ENCODE data around the gene POLR1H.
A peak's percentile ranks its signal among the peaks of the same experiment; 100 is the strongest.
"Not testable (repeated sequence)": the region's sequence is repeated elsewhere in the genome, so short reads cannot be mapped to it uniquely, and the experiment has no call there.

The POLR1H gene, protein sequence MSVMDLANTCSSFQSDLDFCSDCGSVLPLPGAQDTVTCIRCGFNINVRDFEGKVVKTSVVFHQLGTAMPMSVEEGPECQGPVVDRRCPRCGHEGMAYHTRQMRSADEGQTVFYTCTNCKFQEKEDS

DNA sequence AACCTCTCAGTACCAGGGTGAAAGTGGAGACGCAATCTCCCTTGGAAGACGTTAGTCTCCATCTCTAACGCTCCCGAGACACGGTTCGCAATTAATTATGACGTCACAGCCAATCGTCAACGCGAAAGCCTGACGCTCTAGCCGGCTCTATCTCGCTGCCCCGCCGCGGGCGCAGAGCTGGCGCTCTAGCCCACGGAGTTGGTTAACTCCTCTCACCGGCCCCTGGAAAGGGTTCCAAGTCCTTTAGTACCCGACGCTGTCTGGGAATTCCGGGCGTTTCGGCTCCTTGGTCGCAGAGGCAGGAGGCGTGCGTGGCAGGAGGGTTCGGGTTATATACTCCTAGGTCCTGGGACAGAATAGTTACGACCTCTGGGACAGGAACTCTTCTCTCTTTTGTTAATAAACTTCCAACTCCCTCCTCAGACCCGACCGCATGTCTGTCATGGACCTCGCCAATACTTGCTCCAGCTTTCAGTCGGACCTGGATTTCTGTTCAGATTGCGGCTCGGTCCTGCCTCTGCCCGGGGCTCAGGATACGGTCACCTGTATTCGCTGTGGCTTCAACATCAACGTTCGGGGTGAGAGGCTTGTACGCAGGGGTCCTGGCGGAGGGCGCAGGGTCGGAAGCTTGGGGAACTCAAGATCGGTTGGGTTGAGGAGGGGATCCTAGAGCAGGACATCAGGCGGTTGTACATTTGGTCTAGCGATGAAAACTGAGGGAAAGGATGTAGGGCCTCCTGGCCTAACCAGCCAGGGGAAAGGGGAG lies at the start of gene POLR1H:
Gene POLR1H, plus strand, starts transcription at position 174 of the 766 bp plus-strand sequence. Its CDS starts 260 bp downstream, at position 434.
- DNase-seq (ENCODE audit: low read depth) = peak; percentile 83

DNA sequence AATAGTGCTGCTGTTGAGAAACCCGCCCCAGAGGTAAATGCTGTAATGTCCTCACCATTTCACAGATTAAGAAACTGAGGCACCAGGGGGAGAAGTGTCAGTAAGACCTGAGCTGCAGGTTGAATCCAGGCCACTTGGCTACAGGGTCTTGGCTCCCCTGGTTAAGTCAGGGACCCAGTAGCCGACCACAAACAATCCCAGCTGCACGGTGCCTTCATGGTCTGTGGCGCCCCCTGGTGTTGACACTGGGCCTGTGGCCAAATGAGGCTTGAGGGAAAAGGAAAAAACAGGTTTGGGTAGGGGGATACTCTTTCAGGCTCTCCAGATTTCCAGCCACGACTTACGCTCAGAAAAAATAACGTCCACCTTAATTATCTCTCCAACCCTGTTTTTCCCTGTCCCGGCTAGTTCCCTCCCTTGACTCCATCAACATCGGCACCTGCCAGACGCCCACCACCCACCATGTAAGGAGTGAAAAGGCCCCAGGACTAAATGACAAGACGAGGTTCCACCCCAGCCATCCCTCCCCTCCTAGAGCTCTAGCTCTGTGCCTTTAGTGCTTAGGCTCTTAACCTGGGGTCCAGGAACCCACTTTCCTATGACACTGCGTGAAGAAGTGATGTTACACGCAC lies 47.7 kb upstream of the POLR1H start:
- peak; percentile 26 for DNase-seq (ENCODE audit: low read depth)

DNA sequence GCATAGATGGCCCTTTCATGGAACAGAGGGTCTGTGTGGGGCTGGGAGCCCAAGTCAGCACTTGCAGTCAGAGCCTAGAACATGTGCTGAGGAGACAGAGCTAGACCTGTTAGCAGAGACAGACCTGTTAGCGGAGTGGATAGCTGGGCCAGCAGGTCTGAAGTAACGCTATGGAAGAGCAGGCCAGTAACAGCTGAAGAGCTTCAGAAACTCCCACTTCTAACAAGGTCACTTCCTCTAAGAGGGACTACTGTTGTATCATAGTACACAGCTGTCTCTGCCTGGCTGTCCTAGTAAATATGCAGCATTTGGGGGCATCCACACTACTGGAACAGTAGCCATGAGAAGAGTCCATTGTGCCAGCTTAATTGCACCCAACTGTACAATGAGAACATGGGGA lies 41.2 kb upstream of the POLR1H start:
- DNase-seq (ENCODE audit: low read depth) = no peak

DNA sequence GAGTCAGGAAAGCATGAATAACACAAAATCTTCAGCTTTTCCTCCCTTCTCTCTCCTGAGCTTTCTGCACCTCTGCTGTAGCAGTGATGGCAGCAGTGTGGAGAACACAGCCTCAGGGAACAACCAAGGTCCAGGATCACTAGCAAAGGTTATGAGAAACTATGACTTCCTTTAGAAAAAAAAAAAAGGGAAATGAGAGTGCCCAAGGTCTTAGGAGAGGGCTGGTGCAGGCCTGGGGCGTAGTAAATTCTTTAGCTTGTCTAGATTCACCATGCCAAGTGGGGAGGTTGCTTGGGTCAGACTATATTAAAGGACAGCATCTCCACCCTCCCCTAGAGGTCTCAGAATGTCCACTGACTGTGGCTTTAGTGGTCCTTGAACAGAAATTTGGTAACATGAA lies 40.4 kb upstream of the POLR1H start:
- DNase-seq (ENCODE audit: low read depth) = no peak

DNA sequence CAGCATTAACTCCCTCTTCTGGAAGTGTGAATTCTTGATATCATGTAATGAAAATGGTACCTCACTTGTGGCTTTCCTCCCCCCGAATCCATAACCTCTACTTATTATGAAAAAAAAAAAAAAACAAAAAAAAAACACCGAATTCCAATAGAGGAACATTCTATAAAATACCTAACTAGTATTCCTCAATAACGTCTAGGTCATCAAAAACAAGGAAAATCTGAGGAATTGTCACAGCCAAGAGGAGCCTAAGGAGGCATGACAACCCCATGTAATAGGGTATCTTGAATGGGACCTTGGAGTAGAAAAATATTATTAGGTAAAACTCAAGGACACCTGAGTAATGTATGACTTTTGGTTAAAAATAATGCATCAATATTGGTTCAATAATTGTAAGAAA lies 38.9 kb upstream of the POLR1H start:
- DNase-seq (ENCODE audit: low read depth) = no peak

DNA sequence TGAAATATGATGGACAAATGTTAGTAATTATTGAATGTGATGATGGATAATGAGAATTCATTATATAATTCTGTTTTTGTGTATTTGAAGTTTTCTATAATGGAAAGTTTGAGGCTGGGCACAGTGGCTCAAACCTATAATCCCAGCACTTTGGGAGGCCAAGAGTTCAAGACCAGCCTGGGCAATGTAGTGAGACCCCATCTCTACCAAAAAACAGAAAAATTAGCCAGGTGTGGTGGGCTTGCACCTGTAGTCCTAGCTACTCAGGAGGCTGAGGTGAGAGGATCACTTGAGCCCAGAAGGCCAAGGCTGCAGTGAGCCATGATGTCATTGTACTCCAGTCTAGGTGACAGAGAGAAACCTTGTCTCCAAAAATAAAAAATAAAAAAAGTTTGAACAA lies 38.4 kb upstream of the POLR1H start:
- not testable (repeated sequence) for DNase-seq (ENCODE audit: low read depth)

DNA sequence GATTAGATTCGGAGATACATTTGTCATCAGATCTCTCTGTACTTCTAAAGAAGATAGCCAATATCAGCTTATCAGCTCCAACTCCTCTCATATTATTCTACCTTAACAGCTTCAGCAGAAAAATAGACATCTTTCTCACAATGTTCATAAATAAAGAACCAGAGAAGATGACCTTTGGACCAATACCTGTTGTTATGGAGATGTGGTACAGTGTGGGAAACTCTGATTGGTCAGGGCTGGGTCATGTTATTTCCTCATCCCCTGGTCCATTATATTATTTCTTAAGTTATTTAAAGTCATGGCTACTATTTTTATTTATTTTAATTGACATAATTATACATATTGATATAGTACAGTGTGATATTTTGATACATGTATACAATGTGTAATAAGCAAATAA lies 35.9 kb upstream of the POLR1H start:
- no peak for DNase-seq (ENCODE audit: low read depth)

DNA sequence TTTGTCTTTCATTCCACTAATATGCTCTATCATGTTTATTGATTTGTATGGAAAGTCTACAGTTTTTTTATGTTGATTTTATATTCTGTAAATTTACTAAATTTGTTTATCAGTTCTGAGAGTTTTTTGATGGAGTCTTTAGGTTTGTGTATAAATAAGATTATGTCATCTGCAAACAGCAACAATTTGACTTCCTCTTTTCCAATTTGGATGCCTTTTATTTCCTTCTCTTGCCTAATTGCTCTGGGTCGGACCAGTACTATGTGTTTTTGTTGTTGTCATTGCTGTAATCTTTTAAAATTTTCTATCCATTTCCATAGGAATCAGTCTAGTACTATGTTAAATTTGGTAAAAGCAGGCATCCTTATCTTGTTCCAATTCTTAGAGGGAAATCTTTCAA lies 31.5 kb upstream of the POLR1H start:
- DNase-seq (ENCODE audit: low read depth) = no peak

DNA sequence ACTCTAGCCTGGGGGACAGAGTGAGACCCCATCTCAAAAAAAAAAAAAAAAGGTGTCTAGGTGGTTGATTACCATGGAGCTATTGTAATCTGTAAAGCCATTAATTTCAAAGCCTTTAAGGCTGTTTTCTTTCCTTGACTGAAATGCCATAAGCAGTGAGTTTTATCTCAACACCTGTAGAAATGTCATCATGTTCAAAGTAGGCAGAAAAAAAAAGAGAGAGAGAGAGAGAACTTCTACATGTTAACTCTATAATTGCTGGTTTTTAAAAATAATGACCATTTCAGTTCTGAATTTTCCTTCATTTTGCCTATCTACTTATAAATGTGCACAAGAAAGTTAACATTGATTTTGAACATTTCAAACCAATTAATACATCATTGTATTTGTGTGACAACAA lies 29.7 kb upstream of the POLR1H start:
- DNase-seq (ENCODE audit: low read depth) = no peak

DNA sequence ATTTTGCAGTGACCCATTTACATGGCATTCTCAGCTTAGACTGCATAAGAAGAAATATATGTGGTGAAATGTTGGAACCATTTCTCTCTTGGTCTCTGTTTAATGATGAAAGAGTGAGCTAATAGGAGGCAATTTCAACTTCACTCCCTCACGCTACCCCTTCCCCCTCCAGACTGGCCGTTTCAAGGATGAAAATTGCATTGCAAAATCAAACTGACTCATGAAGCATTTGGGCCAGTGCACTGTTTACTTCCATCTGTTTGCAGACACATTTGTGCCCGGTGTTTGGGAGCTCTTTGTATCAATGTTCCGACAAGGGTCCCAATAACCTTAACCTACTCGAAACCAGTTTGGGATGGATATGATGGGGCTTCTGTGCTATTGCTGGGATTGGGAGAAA lies 27.6 kb upstream of the POLR1H start:
- DNase-seq (ENCODE audit: low read depth) = not testable (repeated sequence)

DNA sequence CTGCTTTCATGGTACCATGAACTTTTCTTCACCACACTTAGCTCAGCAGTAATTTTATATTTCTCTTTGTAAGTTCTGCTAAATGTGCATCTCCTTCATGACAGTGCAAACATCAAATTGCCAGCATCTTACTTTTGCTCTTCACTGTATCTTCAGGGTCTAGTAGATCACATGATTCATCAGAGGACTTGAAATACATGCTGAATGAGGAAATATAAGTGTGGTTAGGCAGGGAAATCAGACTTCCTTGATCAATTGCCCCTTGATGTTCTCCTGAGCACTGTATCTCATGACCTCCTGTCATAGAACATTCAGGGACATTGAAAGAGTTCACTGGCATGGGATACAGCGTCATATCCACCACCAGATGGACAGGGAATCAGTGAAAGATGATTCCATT lies 25.3 kb upstream of the POLR1H start:
- no peak for DNase-seq (ENCODE audit: low read depth)

DNA sequence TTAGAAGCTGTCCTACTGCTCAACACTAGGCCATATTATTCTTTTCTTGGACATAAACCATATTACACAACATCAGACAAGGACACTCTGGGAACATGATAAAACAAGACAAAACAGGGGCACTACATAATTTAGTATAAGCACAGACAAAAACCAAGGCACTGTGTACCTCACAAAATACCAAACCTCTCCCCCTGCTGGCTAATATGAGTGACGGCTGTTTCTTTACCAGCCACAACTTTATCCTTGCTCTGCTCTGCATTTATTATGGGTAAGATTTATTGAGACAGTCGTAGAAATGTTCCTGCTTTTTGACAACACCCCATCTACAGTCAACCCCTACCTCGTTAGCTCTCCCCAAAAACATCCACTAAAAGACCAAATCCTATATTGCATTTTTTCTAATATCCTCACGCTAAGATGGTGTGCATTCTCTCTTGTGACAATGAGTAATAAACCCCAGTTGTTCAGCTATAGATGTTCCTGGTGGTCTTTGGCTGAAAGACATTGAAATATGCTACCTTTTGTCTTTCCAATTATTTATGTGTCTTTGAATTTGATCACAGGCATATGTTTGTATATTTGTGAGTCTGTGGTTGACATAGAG lies 23.8 kb upstream of the POLR1H start:
- no peak for DNase-seq (ENCODE audit: low read depth)

DNA sequence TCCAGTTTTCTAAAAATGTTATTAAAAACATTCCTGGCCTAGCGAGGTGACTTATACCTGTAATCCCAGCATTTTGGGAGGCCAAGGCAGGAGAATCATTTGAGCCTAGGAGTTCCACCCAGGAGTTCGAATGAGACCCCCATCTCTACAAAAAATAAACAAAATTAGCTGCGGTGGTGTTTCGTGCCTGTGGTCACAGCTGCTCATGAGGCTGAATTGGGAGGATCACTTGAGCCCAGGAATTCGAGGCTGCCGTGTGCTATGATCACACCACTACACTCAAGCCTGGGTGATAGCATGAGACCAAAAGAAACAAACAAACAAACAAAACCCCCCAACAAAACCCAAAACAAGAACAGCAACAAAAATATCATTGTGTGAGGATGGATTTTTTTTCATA lies 19.8 kb upstream of the POLR1H start:
- no peak for DNase-seq (ENCODE audit: low read depth)

DNA sequence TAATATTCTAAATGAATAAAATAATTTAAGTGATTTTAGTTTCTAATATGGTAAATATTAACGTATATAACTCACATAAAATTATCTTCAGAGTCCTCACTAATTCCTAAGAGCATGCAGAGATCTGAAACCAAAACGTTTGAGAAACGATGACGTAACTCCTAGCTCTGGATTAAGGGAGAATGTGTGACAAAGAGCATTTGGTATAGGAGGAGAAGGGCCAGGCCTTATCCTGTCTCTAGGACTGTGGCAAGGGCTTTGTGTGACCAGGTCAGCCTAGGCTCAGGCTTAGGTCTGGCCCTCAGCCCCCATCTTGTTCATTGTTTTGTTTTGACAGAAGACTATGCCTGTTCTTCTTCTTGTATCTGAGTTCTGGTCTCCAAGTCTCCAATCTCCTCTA lies 19.2 kb upstream of the POLR1H start:
- DNase-seq (ENCODE audit: low read depth) = no peak

DNA sequence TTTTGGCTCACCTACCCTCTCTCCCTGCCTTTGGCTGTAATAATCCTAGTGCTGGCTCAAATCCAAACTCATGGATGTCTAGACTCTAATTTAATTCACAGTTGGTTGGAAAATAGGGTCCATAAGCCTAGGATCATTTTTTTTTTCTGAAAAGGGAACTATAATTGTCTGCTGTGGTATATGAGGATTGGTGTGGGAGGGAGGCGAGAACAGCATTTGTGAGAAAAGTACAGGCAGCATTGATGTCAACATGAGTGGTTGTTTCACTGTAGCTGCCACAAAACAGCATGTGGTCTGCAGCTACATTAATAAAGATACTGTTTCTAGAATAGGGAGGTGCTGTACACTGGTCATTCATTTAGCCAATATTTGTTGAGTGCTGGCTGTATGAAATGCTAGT lies 18.6 kb upstream of the POLR1H start:
- DNase-seq (ENCODE audit: low read depth) = no peak

DNA sequence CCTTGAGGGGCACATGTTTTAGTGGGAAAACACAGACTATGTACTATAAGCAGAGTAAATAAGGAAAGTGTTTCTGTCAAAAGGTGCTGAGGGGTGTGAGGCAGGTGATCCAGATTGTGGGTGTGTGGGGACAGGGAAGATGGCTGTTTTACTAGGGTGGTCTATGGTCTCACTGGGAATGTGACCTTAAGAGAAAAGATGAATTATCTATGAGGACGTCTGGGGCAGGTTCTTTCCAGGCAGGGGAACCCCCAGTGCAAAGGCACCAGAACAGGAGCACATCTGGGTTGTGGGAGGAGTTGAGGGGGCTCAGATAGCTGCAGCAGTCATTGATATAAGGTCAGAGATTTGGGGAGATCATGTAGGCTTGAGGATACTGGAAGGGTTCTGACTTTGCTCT lies 18.2 kb upstream of the POLR1H start:
- no peak for DNase-seq (ENCODE audit: low read depth)

DNA sequence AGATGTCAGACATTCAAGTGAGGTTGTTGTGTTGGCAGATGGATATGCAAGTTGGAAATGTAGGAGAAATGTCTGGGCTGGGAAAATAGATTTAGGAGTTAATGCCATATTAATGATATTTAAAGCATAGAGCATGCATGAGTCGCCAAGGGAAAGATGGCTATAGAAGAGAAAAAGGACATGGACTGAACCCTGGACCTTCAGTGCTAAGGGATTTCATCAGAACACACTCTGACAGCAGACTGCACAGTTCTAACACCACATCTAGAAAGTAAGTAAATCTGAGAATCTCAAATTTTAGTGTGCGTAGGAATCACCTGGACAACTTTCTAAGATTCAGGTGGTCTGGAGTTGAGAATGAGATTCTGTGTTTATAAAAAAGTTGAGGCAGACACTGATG lies 17.3 kb upstream of the POLR1H start:
- no peak for DNase-seq (ENCODE audit: low read depth)

DNA sequence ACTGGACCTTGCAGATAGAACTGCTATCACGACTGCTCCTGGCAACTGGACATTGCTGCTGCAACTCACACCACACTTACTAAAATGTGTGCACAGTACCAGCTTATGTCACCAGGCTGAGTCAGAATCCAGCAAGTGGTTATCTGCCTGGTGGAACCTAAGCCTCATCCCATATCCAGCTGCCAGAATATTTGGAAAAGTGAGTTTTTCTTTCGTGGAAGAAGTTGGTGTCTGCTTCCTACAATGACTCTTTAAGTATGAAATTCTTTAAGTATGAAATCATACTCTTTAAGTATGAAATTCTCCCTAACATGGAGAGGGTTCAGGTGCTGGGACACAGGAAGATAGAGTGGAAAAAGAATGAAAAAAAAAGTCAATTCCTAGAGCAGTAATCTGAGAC lies 16.4 kb upstream of the POLR1H start:
- no peak for DNase-seq (ENCODE audit: low read depth)

DNA sequence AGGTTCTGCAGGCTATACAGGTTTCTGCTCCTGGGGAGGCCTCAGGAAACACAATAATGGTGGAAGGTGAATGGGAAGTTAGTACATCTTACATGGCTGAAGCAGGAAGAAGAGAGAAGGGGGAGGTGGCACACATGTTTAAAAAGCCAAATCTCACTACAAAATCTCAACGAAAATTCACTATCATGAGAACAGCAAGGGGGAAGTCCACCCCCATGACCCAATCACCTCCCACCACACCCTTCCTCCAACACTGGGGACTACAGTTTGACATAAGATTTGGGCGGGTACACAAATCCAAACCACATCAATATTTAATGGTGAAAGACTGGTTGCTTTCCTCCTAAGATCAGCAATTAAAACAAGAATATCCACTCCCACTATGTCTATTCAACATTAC lies 13.8 kb upstream of the POLR1H start:
- no peak for DNase-seq (ENCODE audit: low read depth)

DNA sequence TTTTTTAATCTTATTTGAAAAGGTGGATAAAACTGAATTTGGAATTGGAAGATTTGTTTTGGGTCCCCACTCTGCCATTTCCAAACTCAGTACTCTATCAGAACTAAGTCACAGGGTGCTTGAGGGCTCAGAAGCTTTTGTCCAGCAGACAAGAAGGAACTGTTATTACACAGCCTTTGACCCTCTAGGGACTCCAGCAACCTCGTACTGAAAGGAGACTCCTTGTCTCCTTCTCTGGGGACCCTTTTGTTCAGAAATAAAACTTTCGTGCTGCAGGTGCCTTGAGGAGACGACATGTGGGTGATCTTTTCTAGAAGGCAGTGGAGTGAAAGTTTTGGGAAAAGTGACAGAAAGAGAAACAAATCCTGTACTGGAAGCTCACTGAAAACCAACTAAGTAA lies 7.4 kb upstream of the POLR1H start:
- DNase-seq (ENCODE audit: low read depth) = no peak

DNA sequence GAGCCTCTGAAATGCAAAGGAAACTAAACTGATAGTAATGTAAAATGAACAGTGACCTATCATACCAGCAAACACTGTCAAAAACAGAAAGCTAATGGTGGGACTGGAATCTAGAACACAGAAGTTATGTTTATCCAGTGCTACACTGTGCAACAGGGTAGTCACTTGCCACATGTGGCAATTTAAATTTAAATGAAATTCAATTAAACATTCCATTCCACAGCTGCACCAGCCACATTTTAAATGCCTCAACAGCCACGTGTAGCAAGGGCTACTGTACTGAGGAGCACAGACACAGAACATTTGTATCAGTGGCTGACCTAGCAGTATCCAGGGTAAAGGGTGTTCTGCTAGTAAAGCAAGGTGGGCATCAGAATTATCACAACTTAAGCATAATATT lies 5.6 kb upstream of the POLR1H start:
- no peak for DNase-seq (ENCODE audit: low read depth)

DNA sequence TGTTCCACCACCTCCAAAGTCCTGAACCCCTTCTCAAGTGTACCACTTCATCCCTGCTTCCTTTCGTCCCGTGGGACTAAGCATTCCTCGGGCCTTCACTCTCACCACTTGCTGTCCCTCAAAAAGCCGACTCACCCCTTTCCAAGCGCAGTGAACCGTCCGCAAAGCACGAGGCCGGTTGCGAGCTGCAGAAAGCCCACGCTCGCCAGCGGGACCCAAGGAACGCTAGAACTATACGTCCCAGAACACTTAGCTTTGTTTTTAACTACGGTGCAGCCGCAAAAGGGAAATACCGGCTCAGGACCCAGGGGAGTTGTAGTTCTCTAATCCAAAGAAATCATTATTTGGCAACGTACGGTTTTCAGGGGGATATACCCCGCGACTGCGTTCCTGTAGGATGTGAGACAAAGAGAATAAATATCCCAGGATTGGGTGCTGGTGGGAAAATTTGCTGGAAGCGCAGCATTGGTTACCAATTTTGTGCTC lies 416 bp upstream of the POLR1H start:
- DNase-seq (ENCODE audit: low read depth) = no peak

DNA sequence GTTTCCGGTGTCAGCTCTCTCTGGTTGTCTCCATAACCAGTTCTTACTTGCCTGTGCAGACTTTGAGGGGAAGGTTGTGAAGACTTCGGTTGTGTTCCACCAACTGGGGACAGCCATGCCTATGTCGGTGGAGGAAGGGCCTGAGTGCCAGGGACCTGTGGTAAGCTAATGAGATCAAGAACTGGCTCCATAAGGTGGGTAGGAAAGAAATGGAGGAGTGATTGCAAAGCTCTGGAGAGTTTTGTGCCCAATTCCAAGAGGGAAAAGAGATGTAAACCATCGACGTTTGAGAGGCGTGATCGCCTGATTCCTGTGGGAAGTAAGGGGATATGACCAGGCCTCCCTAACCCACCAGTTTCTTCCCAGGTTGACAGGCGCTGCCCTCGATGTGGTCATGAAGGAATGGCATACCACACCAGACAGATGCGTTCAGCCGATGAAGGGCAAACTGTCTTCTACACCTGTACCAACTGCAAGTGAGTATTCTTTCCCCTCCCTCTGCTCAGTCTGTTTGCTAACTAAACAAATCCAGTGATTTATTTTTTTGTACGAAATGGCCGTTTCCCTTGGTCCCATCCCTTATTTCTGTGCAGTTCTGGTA lies 893 bp downstream of the POLR1H start:
- DNase-seq (ENCODE audit: low read depth) = no peak

Data from activated T-cell treated with anti-CD3 and anti-CD28 coated beads for 24 hours (primary cell).